ENCODE results near the gene VAV1. TPM values are rescaled to one million over a fixed set of nuclear protein-coding genes. Genes with fewer than 3 reads are reported as not detected.

The VAV1 gene
- total and polyA plus RNA-seq, 9 of the 15 experiments (the other 6 are each of a cell fraction or from before 2014, with no cell fraction given), result 0.46 to 20.1 (median 11.1) TPM

GRCh38 chr19:6765738-6766356 lies 6.7 kb upstream of the VAV1 start:
- in situ Hi-C loops (cut with MboI), result no loop called here
- Histone ChIP-seq H3K79me2 (ENCODE audit: control insufficient read depth, insufficient read depth, low read length) (peaks cover 13% of the 10 kb centered on the region), H2AFZ (ENCODE audit: low read depth, low read length) (no peak overlapping the region), H3K9ac (ENCODE audit: insufficient read depth in 1 of 2, low read depth in 2 of 2, low read length in 2 of 2) (peak overlapping the region; percentile 67 to 93; a peak in 3 of 4 replicates), H3K36me3 (ENCODE audit: control insufficient read depth, insufficient read depth, low read length) (peaks cover 5% of the 10 kb centered on the region; the same call in 2 of the 3 replicates), H3K9me1 (ENCODE audit: control insufficient read depth, insufficient read depth, low read length) (peaks cover 4% of the 10 kb centered on the region), H3K4me3 (peak overlapping the region; percentile 64), H3K4me1 (replicated peaks in 1 of 2; ENCODE audit: control insufficient read depth in 2 of 2, insufficient read depth in 2 of 2, low read length in 2 of 2) (peaks cover 9 to 23% of the 10 kb centered on the region in 2 experiments), H3K27me3 (ENCODE audit: control insufficient read depth in 2 of 2, insufficient read depth in 2 of 2, low read length in 2 of 2) (no peaks in the 10 kb centered on the region), H3K27ac (ENCODE audit: extremely low read depth, low read depth, low read length) (peak overlapping the region; percentile 65; the same call in 1 of the 3 replicates), H3K9me3 (replicated peaks; ENCODE audit: control insufficient read depth, insufficient read depth, low read depth, low read length) (no peaks in the 10 kb centered on the region; the same call in 1 of the 2 replicates), H4K20me1 (replicated peaks; ENCODE audit: control insufficient read depth, insufficient read depth, low read length) (no peaks in the 10 kb centered on the region), H3K4me2 (ENCODE audit: insufficient read depth, low read length) (peak overlapping the region; percentile 91)
- ATAC-seq (no peak), FAIRE-seq (no peak), DNase-seq (ENCODE audit: extremely low read depth in 1 of 4, low spot score in 3 of 4) (no peak)
- TF ChIP-seq SPI1 (IDR thresholded peaks at IDR 0.05; ENCODE audit: borderline replicate concordance, low read depth, low read length), result peak; percentile 71
- TF ChIP-seq ZBTB7A (IDR thresholded peaks at IDR 0.05; ENCODE audit: borderline replicate concordance, control insufficient read depth, low read depth, low read length), result 0 out of 2 replicates have a peak, but pooled peaks have one; percentile 10
- TF ChIP-seq NFIC (IDR thresholded peaks at IDR 0.05), result peak; percentile 57
- peak; percentile 30; the same call in 1 of the 2 replicates for TF ChIP-seq ZEB2 (IDR thresholded peaks at IDR 0.05)
- TF ChIP-seq RB1 (IDR thresholded peaks at IDR 0.05; ENCODE audit: low read depth), result no peak
- TF ChIP-seq ZNF316 (IDR thresholded peaks at IDR 0.05), result peak; percentile 24; the same call in 1 of the 2 replicates
- TF ChIP-seq MYC (IDR thresholded peaks at IDR 0.05; ENCODE audit: low read depth, low read length), result no peak
- TF ChIP-seq MYC (CRISPR knock-in tag; IDR thresholded peaks at IDR 0.05; ENCODE audit: borderline replicate concordance, low read depth), result no peak
- peak; percentile 18; the same call in 1 of the 2 replicates for TF ChIP-seq CBFA2T3 (IDR thresholded peaks at IDR 0.05)
- POLR2A ChIA-PET, result interaction anchor here (0.6 to 1.6 kb wide), 3 partner anchors 12 to 29 kb away, joined by 3 to 5 read pairs (median 5); no protein-coding TSS in a partner anchor
- BruUV-seq (replicated peaks), result no TSS peak
- WGBS (ENCODE audit: insufficient coverage, low coverage, missing lambda C conversion rate), result 41% methylated on average over 7 of the region's 8 CpGs
- intact Hi-C loops (cut with micrococcal nuclease), result loop anchor here (2.0 to 10.0 kb wide), 2 partner anchors 27 to 99 kb away; partner anchors contain the start of gene TRIP10
- CTCF ChIA-PET (ENCODE audit: low intra/inter-chr PET ratio), result no interaction called here

Measured in K562 (cell line).